Activated CD4-positive, alpha-beta T cell treated with anti-CD3 and anti-CD28 coated beads for 36 hours (primary cell): ENCODE measurements around the gene CELF5. TPM values are rescaled to one million over a fixed set of nuclear protein-coding genes. Genes with fewer than 3 reads are reported as not detected.
A peak's percentile ranks its signal among the peaks of the same experiment; 100 is the strongest.
"Not testable (repeated sequence)": the region's sequence is repeated elsewhere in the genome, so short reads cannot be mapped to it uniquely, and the experiment has no call there.

Source experiments
- ATAC-seq: fragments of 200-7000 bp; cut with Tn5 transposase; one replicate; pipeline ENCODE4 v1.10.0; 2021; ENCODE audit warnings: mild to moderate bottlenecking, moderate library complexity
- CTCF ChIA-PET: fragments of 350-600 bp; sonication (Branson Sonifier 250); formaldehyde crosslinking; loops from one replicate; lab custom pipeline; 2021; ENCODE audit warnings: antibody characterized with exemption; lab: Charles Lee
- POLR2A ChIA-PET: fragments of 350-600 bp; sonication (Branson Sonifier 250); formaldehyde crosslinking; loops from one replicate; lab custom pipeline; 2021; ENCODE audit warnings: antibody characterized with exemption, inconsistent platforms; lab: Charles Lee
- DNase-seq: peaks from one replicate; pipeline ENCODE4 v3.0.0-alpha.2; 2020
- H3K27ac Mint-ChIP-seq: one replicate; pipeline ENCODE4 v1.8.0; 2021; ENCODE audit warnings: mixed read lengths
- H3K27me3 Mint-ChIP-seq: one replicate; pipeline ENCODE4 v1.8.0; 2021; ENCODE audit warnings: mixed read lengths
- H3K36me3 Mint-ChIP-seq: one replicate; pipeline ENCODE4 v1.8.0; 2021; ENCODE audit warnings: low read depth, mixed read lengths
- H3K4me1 Mint-ChIP-seq: one replicate; pipeline ENCODE4 v1.8.0; 2021; ENCODE audit warnings: mixed read lengths
- H3K4me3 Mint-ChIP-seq: one replicate; pipeline ENCODE4 v1.8.0; 2021; ENCODE audit warnings: mild to moderate bottlenecking, moderate library complexity, mixed read lengths
- H3K9me3 Mint-ChIP-seq: one replicate; pipeline ENCODE4 v1.8.0; 2021; ENCODE audit warnings: low read depth, mixed read lengths
- intact Hi-C, 2 experiments: fragments of 100-400 bp; cut with DNase I in 1 of 2; cut with micrococcal nuclease in 1 of 2; formaldehyde crosslinking; loops; one replicate each; pipeline versions ENCODE4 v1.14.2 to v1.15.1; 2022 to 2024; cut with DNase I, micrococcal nuclease
- total RNA-seq, 2 experiments: library from RNA; stranded (reverse); gene quantifications; one replicate each; pipeline ENCODE4 v1.2.3, GENCODE V29; 2021

CELF5 gene
- total RNA-seq, 2 experiments from 2014 or later: 0.18 to 0.21 TPM

- DNase-seq, ATAC-seq, H3K4me3 Mint-ChIP-seq, H3K4me1 Mint-ChIP-seq, H3K27ac Mint-ChIP-seq, intact Hi-C loops, POLR2A ChIA-PET, H3K36me3 Mint-ChIP-seq, H3K9me3 Mint-ChIP-seq, H3K27me3 Mint-ChIP-seq: not testable (repeated sequence)
- CTCF ChIA-PET: interaction anchor here (0.5 to 1.0 kb wide), 2 partner anchors 127 to 252 kb away, joined by 3 to 5 read pairs; no protein-coding TSS in a partner anchor
Observed at GRCh38 chr19:3202895-3203294, 21.6 kb upstream of the CELF5 start.

- peaks cover 2% of the 10 kb centered on the region for H3K36me3 Mint-ChIP-seq
- H3K4me3 Mint-ChIP-seq: no peak overlapping the region
- ATAC-seq (no peak), DNase-seq (no peak)
- H3K27ac Mint-ChIP-seq: no peak overlapping the region
- ChIA-PET CTCF (interaction anchor here (1.0 kb wide), 1 partner anchor 129 kb away, joined by 5 read pairs; no protein-coding TSS in a partner anchor), POLR2A (no interaction called here)
- no peaks in the 10 kb centered on the region for H3K4me1 Mint-ChIP-seq
- no peaks in the 10 kb centered on the region for H3K9me3 Mint-ChIP-seq
- intact Hi-C loops: no loop called here
- no peaks in the 10 kb centered on the region for H3K27me3 Mint-ChIP-seq
Observed at GRCh38 chr19:3203805-3204645, 20.4 kb upstream of the CELF5 start.

- Mint-ChIP-seq H3K27me3 (no peaks in the 10 kb centered on the region), H3K4me1 (no peaks in the 10 kb centered on the region), H3K36me3 (peaks cover 7% of the 10 kb centered on the region), H3K9me3 (no peaks in the 10 kb centered on the region), H3K27ac (no peak overlapping the region), H3K4me3 (no peak overlapping the region)
- DNase-seq: no peak
- ChIA-PET CTCF (no interaction called here), POLR2A (no interaction called here)
- ATAC-seq: no peak
- intact Hi-C loops: no loop called here
Observed at GRCh38 chr19:3204646-3205275, 19.7 kb upstream of the CELF5 start.

GRCh38 chr19:3206216-3206953 lies 18.1 kb upstream of the CELF5 start:
- Mint-ChIP-seq H3K4me1 (no peaks in the 10 kb centered on the region), H3K9me3 (no peaks in the 10 kb centered on the region), H3K27ac (no peak overlapping the region), H3K4me3 (no peak overlapping the region), H3K36me3 (peaks cover 5% of the 10 kb centered on the region), H3K27me3 (no peaks in the 10 kb centered on the region)
- ChIA-PET CTCF (interaction anchor here (0.6 to 0.9 kb wide), 2 partner anchors 11 to 132 kb away, joined by 3 to 4 read pairs; no protein-coding TSS in a partner anchor), POLR2A (no interaction called here)
- ATAC-seq: no peak
- intact Hi-C loops: no loop called here
- no peak for DNase-seq

- H3K27ac Mint-ChIP-seq: no peak overlapping the region
- no peaks in the 10 kb centered on the region for H3K9me3 Mint-ChIP-seq
- H3K4me1 Mint-ChIP-seq: no peaks in the 10 kb centered on the region
- DNase-seq (no peak), ATAC-seq (no peak)
- intact Hi-C loops: no loop called here
- H3K36me3 Mint-ChIP-seq: peaks cover 5% of the 10 kb centered on the region
- no peak overlapping the region for H3K4me3 Mint-ChIP-seq
- CTCF ChIA-PET: interaction anchor here (0.6 kb wide), 1 partner anchor 135 kb away, joined by 3 read pairs; no protein-coding TSS in a partner anchor
- no peaks in the 10 kb centered on the region for H3K27me3 Mint-ChIP-seq
- POLR2A ChIA-PET: no interaction called here
Observed at GRCh38 chr19:3207461-3208242, 16.8 kb upstream of the CELF5 start.

- Mint-ChIP-seq H3K9me3 (no peaks in the 10 kb centered on the region), H3K4me3 (no peak overlapping the region), H3K27me3 (no peaks in the 10 kb centered on the region), H3K36me3 (peaks cover 5% of the 10 kb centered on the region), H3K4me1 (no peaks in the 10 kb centered on the region), H3K27ac (no peak overlapping the region)
- POLR2A ChIA-PET: interaction anchor here (0.5 kb wide), 1 partner anchor 82 kb away, joined by 13 read pairs; no protein-coding TSS in a partner anchor
- ATAC-seq (no peak), DNase-seq (no peak)
- intact Hi-C loops: no loop called here
- CTCF ChIA-PET: interaction anchor here (0.6 kb wide), 1 partner anchor 136 kb away, joined by 3 read pairs; no protein-coding TSS in a partner anchor
Observed at GRCh38 chr19:3208317-3209207, 15.9 kb upstream of the CELF5 start.

GRCh38 chr19:3210347-3211017 lies 14.0 kb upstream of the CELF5 start:
- H3K36me3 Mint-ChIP-seq: peaks cover 5% of the 10 kb centered on the region
- ATAC-seq (peak; percentile 98), DNase-seq (peak; percentile 86)
- intact Hi-C loops: loop anchor here in 1 of 2 experiments (1.0 to 2.0 kb wide), 4 partner anchors 24 to 259 kb away; no protein-coding TSS in a partner anchor
- CTCF ChIA-PET: interaction anchor here (0.9 to 1.9 kb wide), 2 partner anchors 42 to 51 kb away, joined by 3 to 7 read pairs; no protein-coding TSS in a partner anchor
- POLR2A ChIA-PET: no interaction called here
- no peaks in the 10 kb centered on the region for H3K9me3 Mint-ChIP-seq
- no peak overlapping the region for H3K27ac Mint-ChIP-seq
- no peaks in the 10 kb centered on the region for H3K27me3 Mint-ChIP-seq
- no peaks in the 10 kb centered on the region for H3K4me1 Mint-ChIP-seq
- H3K4me3 Mint-ChIP-seq: no peak overlapping the region

- intact Hi-C loops: loop anchor here in 1 of 2 experiments (2.0 kb wide), 1 partner anchor 24 kb away; no protein-coding TSS in a partner anchor
- ChIA-PET POLR2A (interaction anchor here (0.7 kb wide), 1 partner anchor 51 kb away, joined by 4 read pairs; no protein-coding TSS in a partner anchor), CTCF (interaction anchor here (0.6 to 1.9 kb wide), 4 partner anchors 41 to 443 kb away, joined by 3 to 7 read pairs (median 4); no protein-coding TSS in a partner anchor)
- no peaks in the 10 kb centered on the region for H3K27me3 Mint-ChIP-seq
- H3K27ac Mint-ChIP-seq: no peak overlapping the region
- H3K4me1 Mint-ChIP-seq: no peaks in the 10 kb centered on the region
- no peak for DNase-seq
- no peak for ATAC-seq
- peaks cover 5% of the 10 kb centered on the region for H3K36me3 Mint-ChIP-seq
- no peaks in the 10 kb centered on the region for H3K9me3 Mint-ChIP-seq
- no peak overlapping the region for H3K4me3 Mint-ChIP-seq
Observed at GRCh38 chr19:3211191-3211590, 13.3 kb upstream of the CELF5 start.

GRCh38 chr19:3213159-3213558 lies 11.3 kb upstream of the CELF5 start:
- Mint-ChIP-seq H3K4me1 (no peaks in the 10 kb centered on the region), H3K27ac (no peak overlapping the region)

More at GRCh38 chr19:3213159-3213558, 11.3 kb upstream of the CELF5 start:
- Mint-ChIP-seq H3K27me3 (no peaks in the 10 kb centered on the region), H3K4me3 (no peak overlapping the region), H3K36me3 (peaks cover 11% of the 10 kb centered on the region), H3K9me3 (no peaks in the 10 kb centered on the region)
- intact Hi-C loops: no loop called here
- DNase-seq (no peak), ATAC-seq (no peak)
- POLR2A ChIA-PET: no interaction called here
- CTCF ChIA-PET: interaction anchor here (0.6 kb wide), 1 partner anchor 251 kb away, joined by 3 read pairs; no protein-coding TSS in a partner anchor
